H1 (cell line): Measurements from ENCODE around the gene YWHAB. TPM values are rescaled to one million over a fixed set of nuclear protein-coding genes. Genes with fewer than 3 reads are reported as not detected.

Experiments used
- CTCF ChIA-PET: fragments of 300-600 bp; sonication (Branson Sonifier 250); formaldehyde crosslinking; loops from one replicate; lab custom pipeline; 2021; ENCODE audit not compliant: partially characterized antibody; lab: Charles Lee
- POLR2A ChIA-PET: fragments of 300-600 bp; sonication (Branson Sonifier 250); formaldehyde crosslinking; loops from one replicate; lab custom pipeline; 2021; ENCODE audit warnings: inconsistent platforms; ENCODE audit not compliant: partially characterized antibody; lab: Charles Lee
- DNase-seq, 2 experiments: peaks; one replicate each; pipeline versions ENCODE4 v3.0.0 to v3.0.0-alpha.2; 2010 to 2022; ENCODE audit warnings: low spot score in 2 of 2, low read depth in 1 of 2, mixed read lengths in 1 of 2
- FAIRE-seq: peaks from 2 replicates; lab custom pipeline; 2011; peaks lifted over from hg19 to GRCh38; lab: Jason Lieb, UNC
- H2AFZ ChIP-seq: 2 replicates; pipeline ENCODE4 v1.8.1; 2012; ENCODE audit warnings: low read length, inconsistent platforms
- H2AK5ac ChIP-seq: 2 replicates; pipeline ENCODE4 v1.6.1; 2013; ENCODE audit warnings: low read depth, low read length
- H2BK120ac ChIP-seq: replicated peaks from 2 replicates; pipeline ENCODE3; 2013; ENCODE audit warnings: low read depth, low read length, inconsistent platforms
- H2BK12ac ChIP-seq: 2 replicates; pipeline ENCODE4 v1.6.1; 2013; ENCODE audit warnings: low read depth, low read length
- H2BK15ac ChIP-seq: 2 replicates; pipeline ENCODE4 v1.6.1; 2013; ENCODE audit warnings: low read length
- H2BK20ac ChIP-seq: 2 replicates; pipeline ENCODE4 v1.6.1; 2013; ENCODE audit warnings: low read length
- H2BK5ac ChIP-seq: 2 replicates; pipeline ENCODE4 v1.6.1; 2013; ENCODE audit warnings: low read depth, low read length
- H3K14ac ChIP-seq: 2 replicates; pipeline ENCODE4 v1.6.1; 2013; ENCODE audit warnings: inconsistent platforms; ENCODE audit not compliant: insufficient read length
- H3K18ac ChIP-seq: 2 replicates; pipeline ENCODE4 v1.6.1; 2013; ENCODE audit warnings: low read length; ENCODE audit errors: extremely low read depth
- H3K23ac ChIP-seq: 2 replicates; pipeline ENCODE4 v1.6.1; 2013; ENCODE audit warnings: inconsistent platforms; ENCODE audit not compliant: insufficient read length
- H3K23me2 ChIP-seq: 2 replicates; pipeline ENCODE4 v1.6.1; 2013; ENCODE audit warnings: low read depth, low read length
- H3K27ac ChIP-seq: 2 replicates; pipeline ENCODE4 v1.6.1; 2011; ENCODE audit warnings: low read depth, low read length, inconsistent platforms
- H3K27me3 ChIP-seq, 4 experiments: replicated peaks in 1 of 4; 1 replicate in 1 of 4; 2 replicates in 3 of 4; pipeline versions ENCODE4 v1.6.1 to v1.8.1; 2011 to 2013; ENCODE audit warnings: low read length in 3 of 4, mild to moderate bottlenecking in 3 of 4, inconsistent platforms in 2 of 4, mixed read lengths in 2 of 4, moderate library complexity in 1 of 4; ENCODE audit not compliant: control insufficient read depth in 3 of 4, insufficient read depth in 3 of 4; ENCODE audit errors: extremely low read depth in 1 of 4
- H3K36me3 ChIP-seq, 4 experiments: 2 replicates each; pipeline versions ENCODE4 v1.6.1 to v1.8.1; 2011 to 2013; ENCODE audit warnings: mild to moderate bottlenecking in 4 of 4, low read length in 3 of 4, moderate library complexity in 2 of 4, control low read depth in 1 of 4, inconsistent platforms in 1 of 4; ENCODE audit not compliant: insufficient read depth in 4 of 4, control insufficient read depth in 2 of 4
- H3K4ac ChIP-seq: replicated peaks from 2 replicates; pipeline ENCODE3; 2013; ENCODE audit warnings: low read length, low read depth, mixed read lengths, inconsistent platforms; ENCODE audit not compliant: insufficient read length
- H3K4me1 ChIP-seq, 4 experiments: replicated peaks in 1 of 4; 1 replicate in 1 of 4; 2 replicates in 3 of 4; pipeline versions ENCODE4 v1.6.1 to v1.8.1; 2011 to 2013; ENCODE audit warnings: low read length in 3 of 4, inconsistent platforms in 2 of 4, mixed read lengths in 1 of 4; ENCODE audit not compliant: insufficient read depth in 4 of 4, control insufficient read depth in 3 of 4
- H3K4me2 ChIP-seq, 2 experiments: 2 replicates each; pipeline versions ENCODE4 v1.6.1 to v1.8.1; 2011 to 2013; ENCODE audit warnings: low read depth in 2 of 2, low read length in 2 of 2, control low read depth in 1 of 2, inconsistent platforms in 1 of 2, mild to moderate bottlenecking in 1 of 2; ENCODE audit not compliant: insufficient read depth in 1 of 2
- H3K4me3 ChIP-seq, 4 experiments: fragments of 200-600, 300-600 bp in 1 of 4; sonication (generic), shearing (Covaris generic), sonication (Bioruptor Twin) in 1 of 4; 2 replicates each; pipeline versions ENCODE4 v1.5.1 to v1.8.1; 2011 to 2016; ENCODE audit warnings: low read length in 4 of 4, low read depth in 3 of 4, control low read depth in 2 of 4, inconsistent platforms in 2 of 4, mild to moderate bottlenecking in 2 of 4, mixed read lengths in 1 of 4, moderate library complexity in 1 of 4; ENCODE audit not compliant: insufficient read depth in 2 of 4; ENCODE audit errors: extremely low read depth in 1 of 4
- H3K56ac ChIP-seq: replicated peaks from 2 replicates; pipeline ENCODE3; 2013; ENCODE audit warnings: low read depth, mild to moderate bottlenecking, mixed read lengths, low read length, inconsistent platforms; ENCODE audit not compliant: insufficient read length
- H3K79me1 ChIP-seq: 2 replicates; pipeline ENCODE4 v1.6.1; 2013; ENCODE audit warnings: low read depth, low read length, control low read depth
- H3K79me2 ChIP-seq, 2 experiments: 2 replicates each; pipeline versions ENCODE4 v1.6.1 to v1.8.1; 2012 to 2013; ENCODE audit warnings: low read length in 2 of 2, mild to moderate bottlenecking in 2 of 2, inconsistent platforms in 1 of 2; ENCODE audit not compliant: insufficient read depth in 2 of 2, control insufficient read depth in 1 of 2
- H3K9ac ChIP-seq, 4 experiments: replicated peaks in 1 of 4; 1 replicate in 1 of 4; 2 replicates in 3 of 4; pipeline versions ENCODE4 v1.6.1 to v1.8.1; 2011 to 2013; ENCODE audit warnings: low read depth in 3 of 4, low read length in 3 of 4, control low read depth in 2 of 4, mild to moderate bottlenecking in 2 of 4, moderate library complexity in 2 of 4, inconsistent platforms in 1 of 4; ENCODE audit errors: extremely low read depth in 1 of 4
- H3K9me3 ChIP-seq, 2 experiments: 2 replicates each; pipeline versions ENCODE4 v1.6.1 to v1.8.1; 2012 to 2013; ENCODE audit warnings: mild to moderate bottlenecking in 2 of 2, moderate library complexity in 2 of 2, control low read depth in 1 of 2, inconsistent platforms in 1 of 2, low read depth in 1 of 2, low read length in 1 of 2, mixed read lengths in 1 of 2; ENCODE audit not compliant: insufficient read depth in 2 of 2
- H4K20me1 ChIP-seq, 2 experiments: replicated peaks in 1 of 2; 2 replicates each; pipeline versions ENCODE3 to v1.8.1; 2011 to 2013; ENCODE audit warnings: inconsistent platforms in 2 of 2, low read length in 2 of 2, mild to moderate bottlenecking in 1 of 2; ENCODE audit not compliant: insufficient read depth in 2 of 2, control insufficient read depth in 1 of 2
- H4K5ac ChIP-seq: 2 replicates; pipeline ENCODE4 v1.6.1; 2013; ENCODE audit warnings: low read length, low read depth, mixed read lengths, inconsistent platforms; ENCODE audit not compliant: insufficient read length
- H4K8ac ChIP-seq: 2 replicates; pipeline ENCODE4 v1.8.0; 2013; ENCODE audit warnings: mild to moderate bottlenecking, moderate library complexity, low read length, inconsistent platforms; ENCODE audit not compliant: insufficient read depth; ENCODE audit errors: extremely low read depth
- H4K91ac ChIP-seq: replicated peaks from 2 replicates; pipeline ENCODE3; 2013; ENCODE audit warnings: low read length, mixed read lengths, inconsistent platforms; ENCODE audit not compliant: insufficient read length
- CTCF ChIP-seq, 3 experiments: IDR thresholded peaks; 1 replicate in 2 of 3; 2 replicates in 1 of 3; pipeline versions ENCODE4 v1.5.1 to v1.6.1; 2011; ENCODE audit warnings: low read length in 3 of 3, mild to moderate bottlenecking in 3 of 3, inconsistent platforms in 2 of 3, low read depth in 1 of 3, moderate library complexity in 1 of 3; ENCODE audit not compliant: insufficient read depth in 1 of 3; ENCODE audit errors: control extremely low read depth in 1 of 3
- HDAC6 ChIP-seq: IDR thresholded peaks from one replicate; pipeline ENCODE4 v1.7.1; 2012; ENCODE audit warnings: low read depth, mild to moderate bottlenecking, inconsistent platforms, low read length, moderate library complexity
- WGBS, 2 experiments: shearing (Covaris generic) in 1 of 2; methylation state at CpG; one replicate each; pipeline versions ENCODE4 v1.1.6 to v1.1.7; 2013 to 2015; ENCODE audit warnings: low lambda C conversion rate in 2 of 2, mixed read lengths in 2 of 2, inconsistent platforms in 1 of 2, low coverage in 1 of 2, missing lambda C conversion rate in 1 of 2; ENCODE audit not compliant: insufficient replicate concordance in 2 of 2, insufficient coverage in 1 of 2, insufficient read length in 1 of 2; ENCODE audit errors: extremely low coverage in 1 of 2, missing lambda C conversion rate in 1 of 2; 5-methylcytosine and 5-hydroxymethylcytosine counted together
- polyA plus RNA-seq, 7 experiments: library from polyadenylated mRNA; depleted of rRNA in 3 of 7; stranded (reverse) in 5 of 7; unstranded in 2 of 7; fragments of >200 nt in 5 of 7; fragments of 200-250 nt in 2 of 7; gene quantifications; 1 replicate in 5 of 7; 2 replicates in 1 of 7; 4 replicates in 1 of 7; pipeline versions ENCODE4 v1.2.1 to v1.2.3, GENCODE V29; 2011 to 2013; ENCODE audit warnings: missing spikeins in 2 of 7, mixed read lengths in 2 of 7
- total RNA-seq: library from RNA; stranded (reverse); fragmentation: NEBNext Ultra II Directional; extraction: Animal tissue kit (Norgen Biotek cat#: 25700); gene quantifications from 2 replicates; pipeline ENCODE4 v1.2.1, GENCODE V29; 2021

Gene YWHAB
- total and polyA plus RNA-seq, 2 of the 8 experiments (the other 6 are each of a cell fraction or from before 2014, with no cell fraction given): 72.9 to 256 TPM

GRCh38 chr20:44839481-44839880, 46.0 kb upstream of the YWHAB start:
- Histone ChIP-seq H3K4ac (no peak overlapping the region), H4K20me1 (no peaks in the 10 kb centered on the region), H3K27ac (no peak overlapping the region), H2BK12ac (no peak overlapping the region), H3K36me3 (no peaks in the 10 kb centered on the region), H3K4me1 (peaks cover 0 to 3% (median 2%) of the 10 kb centered on the region in 4 experiments; a peak in 3 of 7 replicates), H2AK5ac (no peak overlapping the region), H2BK120ac (no peak overlapping the region), H3K56ac (no peak overlapping the region), H4K5ac (no peak overlapping the region), H3K4me3 (no peak overlapping the region), H3K18ac (no peak overlapping the region), H3K23me2 (no peaks in the 10 kb centered on the region; the same call in 1 of the 2 replicates), H4K8ac (no peak overlapping the region), H3K4me2 (no peak overlapping the region), H3K9me3 (no peaks in the 10 kb centered on the region; a peak in 1 of 4 replicates), H2AFZ (no peak overlapping the region), H4K91ac (no peak overlapping the region), H3K9ac (no peak overlapping the region), H3K27me3 (no peaks in the 10 kb centered on the region; a peak in 1 of 7 replicates), H3K79me2 (no peaks in the 10 kb centered on the region), H3K23ac (no peak overlapping the region), H2BK15ac (no peak overlapping the region), H3K79me1 (no peaks in the 10 kb centered on the region), H2BK20ac (no peak overlapping the region), H3K14ac (no peak overlapping the region), H2BK5ac (no peak overlapping the region)
- WGBS, 2 experiments: 89% methylated on average over 5 of the region's 5 CpGs; no CpG with 5 or more reads in 1 of the 2 experiments
- DNase-seq: no peak
- no peak for TF ChIP-seq CTCF (IDR thresholded peaks at IDR 0.05; ENCODE audit: control extremely low read depth in 1 of 3, insufficient read depth in 1 of 3, low read depth in 1 of 3, low read length in 3 of 3)
- no peak for TF ChIP-seq HDAC6
- no peak for FAIRE-seq
- POLR2A ChIA-PET: interaction anchor here (0.6 to 1.1 kb wide), 2 partner anchors 11 to 78 kb away, joined by 3 to 5 read pairs; no protein-coding TSS in a partner anchor
- CTCF ChIA-PET: interaction anchor here (0.9 to 1.7 kb wide), 3 partner anchors 27 to 92 kb away, joined by 4 to 5 read pairs (median 4); no protein-coding TSS in a partner anchor
